Glomerular visceral epithelial cell (primary cell): Measurements from ENCODE around the gene BBIP1.

Experiments used
- DNase-seq: peaks from one replicate; pipeline ENCODE4 v3.0.0-alpha.2; 2016; ENCODE audit errors: extremely low spot score

BBIP1 gene, protein sequence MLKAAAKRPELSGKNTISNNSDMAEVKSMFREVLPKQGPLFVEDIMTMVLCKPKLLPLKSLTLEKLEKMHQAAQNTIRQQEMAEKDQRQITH

DNA sequence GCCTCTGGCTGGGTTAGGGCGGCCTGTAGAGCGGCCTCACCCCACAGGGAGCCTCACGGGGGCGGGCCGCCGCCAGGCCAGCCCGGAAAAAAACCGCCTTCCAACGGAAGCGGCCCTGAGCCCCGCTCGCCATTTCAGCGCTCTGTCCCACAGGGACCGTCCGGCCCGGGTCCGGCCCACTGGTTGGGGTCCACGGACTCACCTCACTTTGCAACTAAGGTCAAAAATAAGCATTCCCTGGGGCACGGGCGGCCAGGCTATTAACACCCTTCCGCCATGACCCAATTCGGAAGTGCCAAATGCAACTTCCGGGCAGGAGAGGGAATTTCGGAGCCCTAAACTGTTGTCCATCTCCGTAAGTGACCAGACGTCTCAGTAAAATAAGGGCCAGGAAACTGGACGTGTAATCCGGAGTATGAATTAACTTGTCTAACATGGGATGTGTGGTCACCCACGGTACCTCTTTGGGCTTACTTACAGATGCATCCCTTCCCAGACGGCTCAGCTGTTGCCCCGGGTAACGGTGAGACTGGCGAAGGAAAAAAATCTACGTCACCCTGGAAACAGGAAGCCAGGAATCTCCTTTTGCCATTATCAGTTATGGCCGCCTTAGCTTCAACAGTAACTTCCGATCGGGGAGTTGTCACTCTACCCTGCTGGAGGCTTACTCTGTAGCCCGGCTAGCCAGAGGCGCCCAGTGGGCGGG is at the start of gene BBIP1:
Gene BBIP1, minus strand, starts transcription at position 538 of the 706 bp plus-strand sequence. CDS start 1,023 bp downstream, outside the sequence.
- no peak for DNase-seq

DNA sequence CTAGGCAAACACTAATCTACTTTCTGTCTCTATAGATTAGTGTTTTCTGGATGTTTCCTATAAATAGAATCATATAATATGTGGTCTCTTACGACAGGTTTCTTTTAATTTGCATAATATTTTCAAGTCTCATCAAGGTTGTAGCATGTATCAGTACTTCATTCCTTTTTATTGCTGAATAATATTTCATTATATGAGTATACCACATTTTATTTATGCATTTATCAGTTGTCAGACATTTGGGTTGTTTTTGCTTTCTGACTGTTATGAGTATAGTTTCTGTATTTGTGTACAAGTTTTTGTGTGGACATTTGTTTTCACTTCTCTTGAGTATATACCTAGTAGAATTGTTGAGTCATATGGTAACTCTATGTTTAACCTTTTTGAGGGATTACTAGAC is 48.7 kb upstream of the BBIP1 start:
- no peak for DNase-seq

DNA sequence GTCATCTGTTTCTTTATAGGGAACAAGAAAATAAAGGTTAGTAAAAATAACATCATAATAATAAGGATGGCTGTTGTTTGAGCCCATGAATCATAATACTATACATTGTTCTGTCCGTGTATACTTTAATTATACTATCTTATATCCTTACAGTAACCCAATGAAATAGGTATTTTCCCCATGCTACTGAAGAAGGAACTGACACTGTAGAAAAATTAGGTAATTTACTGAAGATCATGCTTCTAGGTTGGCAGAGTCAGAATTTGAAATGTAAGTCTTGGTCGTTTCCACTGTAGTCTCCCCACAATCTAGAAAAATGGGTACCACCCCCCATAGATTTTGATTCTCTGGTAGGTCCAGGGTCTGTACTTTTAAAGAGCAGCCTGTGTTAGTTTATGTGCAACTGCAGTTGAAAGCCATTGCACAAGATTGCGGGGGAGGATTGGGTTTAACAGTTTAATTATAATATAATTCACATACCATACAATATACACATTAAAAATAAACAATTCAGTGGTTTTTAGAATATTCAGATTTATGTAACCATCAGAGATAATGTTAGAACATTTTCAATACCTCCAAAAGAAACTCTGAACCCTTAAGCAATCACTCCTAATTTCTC is 48.1 kb upstream of the BBIP1 start:
- no peak for DNase-seq

DNA sequence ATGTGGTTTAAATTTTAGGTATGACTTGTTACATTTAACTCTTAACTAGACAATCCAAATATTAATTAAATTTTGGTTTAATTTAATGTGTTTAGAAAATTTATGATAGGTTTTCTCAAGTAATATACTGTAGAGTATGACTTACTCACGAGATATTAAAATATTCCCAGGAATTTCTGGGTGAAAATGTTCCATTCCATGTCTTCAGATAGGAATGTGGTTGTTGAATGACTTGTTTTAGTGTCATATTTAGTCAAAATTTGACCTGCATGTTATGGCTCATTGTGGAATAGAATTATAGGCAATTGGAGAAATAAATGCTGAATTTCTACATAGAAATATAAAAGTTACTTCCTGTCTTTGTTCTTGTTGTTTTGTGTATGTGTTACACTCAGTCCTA is 47.2 kb upstream of the BBIP1 start:
- DNase-seq, result no peak

DNA sequence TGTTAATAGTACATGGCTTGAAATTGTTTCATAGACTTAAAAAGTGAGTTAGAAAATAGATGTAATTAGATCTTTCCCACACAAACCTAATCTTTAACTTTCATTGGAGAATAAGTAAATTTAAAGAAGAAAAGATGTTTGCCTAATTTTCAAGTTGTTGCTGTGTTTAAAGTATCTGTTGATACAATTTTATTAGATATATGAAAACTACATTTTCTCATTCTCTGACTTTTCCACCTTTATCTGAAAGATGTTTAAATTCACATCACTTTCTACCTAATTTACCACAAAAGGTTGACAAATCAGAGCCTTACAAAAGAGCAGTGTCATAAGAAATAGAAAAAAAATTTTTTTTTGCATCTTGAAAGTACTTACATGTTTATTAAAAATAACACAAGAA is 46.2 kb upstream of the BBIP1 start:
- DNase-seq, result no peak

DNA sequence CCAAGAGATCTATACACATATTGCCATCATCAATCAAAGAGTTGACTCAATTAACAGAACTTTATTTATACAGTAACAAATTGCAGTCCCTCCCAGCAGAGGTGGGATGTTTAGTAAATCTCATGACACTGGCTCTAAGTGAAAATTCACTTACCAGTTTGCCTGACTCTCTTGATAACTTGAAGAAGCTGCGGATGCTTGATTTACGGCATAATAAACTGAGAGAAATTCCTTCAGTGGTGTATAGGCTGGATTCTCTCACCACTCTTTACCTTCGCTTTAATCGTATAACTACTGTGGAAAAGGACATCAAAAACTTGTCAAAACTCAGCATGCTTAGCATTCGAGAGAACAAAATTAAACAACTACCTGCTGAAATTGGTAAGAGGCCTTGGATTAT is 45.7 kb upstream of the BBIP1 start:
- no peak for DNase-seq

DNA sequence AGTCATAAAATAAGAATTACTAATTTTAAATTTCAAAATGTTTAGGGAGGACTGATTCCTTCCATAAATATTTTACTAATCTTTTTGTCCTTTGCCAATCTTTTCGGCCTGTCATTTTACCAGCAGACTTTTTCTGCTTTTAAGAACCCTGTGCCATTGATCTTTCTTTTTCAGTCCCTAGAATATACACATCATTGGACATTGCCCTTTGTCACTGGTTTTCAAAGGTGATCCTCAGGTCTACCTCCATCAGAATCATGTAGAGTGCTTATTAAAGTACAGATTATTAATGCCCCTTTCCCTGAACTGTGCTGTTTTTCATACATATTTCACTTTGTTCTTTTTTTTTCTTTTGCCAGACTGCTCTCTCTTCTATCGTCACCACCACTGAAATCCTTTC is 44.2 kb upstream of the BBIP1 start:
- no peak for DNase-seq

DNA sequence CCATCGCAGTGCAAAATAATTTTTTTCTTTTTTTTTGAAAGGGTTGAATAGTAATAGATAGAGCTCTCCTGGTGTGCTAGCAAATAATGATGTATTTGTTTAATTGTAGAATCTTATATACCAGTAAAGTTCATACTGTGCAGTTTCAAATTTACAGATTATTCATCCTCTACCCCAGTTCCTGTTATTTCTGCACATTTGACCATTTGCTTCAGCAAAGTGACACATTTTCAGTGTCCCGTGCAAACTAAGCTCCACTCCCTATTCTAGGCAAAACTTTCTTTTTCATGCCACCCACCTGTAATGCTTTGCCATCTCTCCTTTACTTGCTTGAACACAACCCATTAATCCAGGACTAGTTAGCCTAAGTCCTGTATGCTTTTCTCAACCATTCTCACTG is 43.5 kb upstream of the BBIP1 start:
- no peak for DNase-seq

DNA sequence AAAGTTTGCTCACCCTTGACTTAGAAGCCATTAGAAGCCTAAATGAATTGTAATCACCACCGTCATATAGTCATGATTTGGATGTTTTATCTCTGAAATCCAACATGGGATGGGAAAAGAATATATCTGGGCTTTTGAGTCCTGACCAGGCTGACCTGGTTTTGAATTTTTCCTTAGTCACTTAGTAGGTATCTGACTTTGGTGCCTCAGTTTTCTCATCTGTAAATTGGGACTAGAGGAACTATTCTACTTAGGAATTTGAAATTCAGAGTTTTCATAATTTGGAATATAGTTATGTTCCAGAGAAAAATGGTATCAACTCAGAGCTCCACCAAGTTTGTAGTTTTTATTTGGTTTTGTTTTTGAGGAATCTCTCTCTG is 41.3 kb upstream of the BBIP1 start:
- DNase-seq, result no peak

DNA sequence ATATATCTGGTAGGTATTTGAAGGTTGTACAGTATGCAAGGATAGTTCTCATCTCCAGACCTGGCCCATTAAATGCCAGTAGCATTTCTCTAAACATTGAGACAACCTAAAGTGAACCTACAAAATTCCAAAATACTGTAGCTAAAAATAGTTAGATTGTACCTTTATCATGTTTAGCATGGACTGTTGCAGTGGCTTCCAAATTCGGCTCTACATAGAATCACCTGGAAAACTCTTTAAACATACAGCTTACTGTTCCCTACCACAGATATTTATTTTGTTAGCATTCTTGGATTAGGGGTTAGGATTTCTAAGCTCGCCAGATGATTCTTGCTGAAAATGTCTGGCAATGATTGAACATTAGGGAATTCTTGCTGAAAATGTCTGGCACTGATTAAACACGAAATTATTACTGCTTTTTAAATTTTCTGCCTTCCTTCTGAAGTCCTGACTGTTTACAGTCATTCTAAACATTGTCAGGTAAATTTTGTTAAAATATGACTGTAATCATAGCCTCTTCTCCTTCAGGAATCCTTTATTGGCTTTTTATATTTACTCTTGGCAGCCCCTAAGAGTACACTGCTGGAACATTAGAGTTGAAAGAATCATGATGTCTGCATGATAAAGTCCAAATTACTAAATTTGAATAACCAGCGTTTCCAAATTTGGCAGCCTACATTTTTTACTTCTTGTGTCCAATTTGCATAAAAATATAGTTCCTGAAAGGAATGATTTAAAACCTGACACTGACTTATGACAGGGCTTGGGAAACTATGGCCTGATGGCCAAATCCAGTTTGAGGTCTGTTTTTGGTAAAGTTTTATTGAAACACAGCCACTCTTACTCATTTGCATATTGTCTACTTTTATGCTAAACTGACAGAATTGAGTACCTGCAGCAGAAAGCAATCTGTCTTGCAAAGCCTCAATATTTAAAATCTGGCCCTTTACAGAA is 40.7 kb upstream of the BBIP1 start:
- no peak for DNase-seq

DNA sequence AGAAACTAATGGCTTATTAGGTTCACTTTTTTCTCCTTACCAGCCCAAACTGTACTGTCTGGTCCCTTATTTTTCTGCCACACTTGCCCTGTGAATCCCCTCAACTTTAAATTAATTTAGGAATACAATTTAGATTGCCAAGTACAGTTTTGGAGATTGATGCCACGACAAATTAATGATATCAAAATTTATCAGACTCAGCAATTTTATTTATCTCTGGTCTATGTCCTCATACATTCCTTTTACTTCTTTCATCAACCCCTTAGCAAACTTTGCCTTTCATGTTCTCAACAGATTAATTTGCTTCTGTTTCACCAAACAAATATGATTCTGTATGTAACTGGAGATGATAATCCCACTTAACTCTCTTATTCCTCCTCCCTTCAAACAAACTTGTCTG is 38.6 kb upstream of the BBIP1 start:
- no peak for DNase-seq

DNA sequence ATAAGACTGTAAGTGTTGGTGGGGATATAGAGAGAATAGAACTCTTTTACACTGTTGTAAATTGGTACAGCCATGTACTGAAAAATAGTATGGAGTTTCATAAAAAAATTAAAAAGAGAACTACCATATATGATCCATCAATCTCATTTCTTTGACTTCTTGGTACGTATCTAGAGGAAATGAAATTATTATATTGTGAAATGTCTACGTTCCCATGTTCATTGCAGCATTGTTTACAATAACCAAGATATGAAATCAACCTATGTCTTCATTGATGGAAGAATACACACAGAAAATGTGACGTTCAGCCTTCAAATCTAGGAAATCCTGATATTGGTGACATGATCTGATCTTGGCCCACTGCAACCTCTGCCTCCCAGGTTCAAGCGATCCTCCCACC is 32.4 kb upstream of the BBIP1 start:
- DNase-seq, result no peak

DNA sequence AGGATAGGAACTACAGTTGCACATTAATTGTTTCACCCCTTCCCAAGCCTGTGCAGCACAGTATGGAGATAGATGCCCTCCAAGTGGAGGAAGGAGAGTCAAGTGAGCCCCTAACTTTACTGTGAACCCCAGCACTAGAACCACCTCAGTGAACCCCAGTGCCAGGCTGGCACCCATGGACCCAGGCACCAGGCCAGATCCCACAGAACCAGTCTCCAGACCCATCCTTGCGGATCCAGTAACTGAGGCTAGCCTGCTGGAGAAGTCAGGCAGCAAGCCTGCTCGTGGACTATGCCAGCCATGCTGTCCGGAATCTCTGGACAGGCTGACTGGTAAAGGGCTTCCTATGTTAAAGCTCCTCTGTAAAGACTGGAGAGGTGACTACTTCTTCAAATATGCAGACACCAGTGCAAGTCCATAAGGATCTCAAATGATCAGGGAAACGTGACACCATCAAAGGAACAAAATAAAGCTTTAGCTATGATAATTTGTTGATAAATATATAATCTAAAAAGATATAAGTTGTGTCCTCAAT is 28.1 kb upstream of the BBIP1 start:
- DNase-seq, result peak; percentile 3

DNA sequence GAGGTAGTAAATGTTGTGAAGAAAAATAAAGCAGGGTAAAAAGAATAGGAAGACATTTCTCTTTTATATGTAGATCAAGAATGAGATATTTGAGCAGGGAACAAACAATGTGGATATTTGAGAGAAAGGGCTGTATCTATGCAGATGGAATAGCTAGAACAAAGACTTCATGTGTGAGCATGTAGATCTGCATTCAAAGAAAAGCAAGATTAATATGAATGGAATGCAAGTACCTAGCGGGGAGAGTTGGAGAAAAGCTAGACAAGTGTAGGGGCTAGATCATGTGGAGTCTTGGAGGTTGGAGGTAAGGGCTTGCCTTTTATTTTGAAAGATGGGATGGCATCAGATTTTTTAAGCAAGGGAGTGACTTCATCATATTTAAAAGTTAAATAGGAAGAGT is 27.5 kb upstream of the BBIP1 start:
- no peak for DNase-seq

DNA sequence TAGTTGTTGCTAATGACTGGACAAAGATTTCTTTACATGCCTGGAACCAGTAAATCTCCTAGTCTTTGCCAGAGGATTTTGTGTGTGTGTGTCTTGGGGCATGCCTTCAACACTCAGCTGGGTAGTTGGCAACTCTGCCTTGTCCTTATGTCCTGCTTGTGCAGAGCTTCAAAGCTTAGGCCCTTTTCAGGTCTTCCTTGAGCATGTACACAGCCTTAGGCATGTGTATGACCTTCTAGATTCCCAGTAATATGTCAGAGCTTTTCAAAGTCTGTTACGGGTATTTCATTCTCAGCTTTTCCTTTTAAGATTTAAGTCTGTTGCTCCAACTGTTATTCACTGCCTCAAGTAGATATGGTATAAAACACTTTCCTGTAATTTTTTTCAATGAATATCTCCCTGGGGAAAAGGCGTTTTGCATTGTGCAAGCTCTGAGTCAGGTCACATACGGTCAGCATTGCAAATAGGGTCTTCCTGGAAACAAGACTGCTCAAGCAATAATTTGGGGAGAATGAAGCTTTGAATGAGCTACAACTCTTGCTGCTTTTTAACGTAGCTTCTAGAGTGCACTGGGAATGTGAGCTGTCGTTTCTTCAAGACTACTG is 25.9 kb upstream of the BBIP1 start:
- DNase-seq, result no peak

DNA sequence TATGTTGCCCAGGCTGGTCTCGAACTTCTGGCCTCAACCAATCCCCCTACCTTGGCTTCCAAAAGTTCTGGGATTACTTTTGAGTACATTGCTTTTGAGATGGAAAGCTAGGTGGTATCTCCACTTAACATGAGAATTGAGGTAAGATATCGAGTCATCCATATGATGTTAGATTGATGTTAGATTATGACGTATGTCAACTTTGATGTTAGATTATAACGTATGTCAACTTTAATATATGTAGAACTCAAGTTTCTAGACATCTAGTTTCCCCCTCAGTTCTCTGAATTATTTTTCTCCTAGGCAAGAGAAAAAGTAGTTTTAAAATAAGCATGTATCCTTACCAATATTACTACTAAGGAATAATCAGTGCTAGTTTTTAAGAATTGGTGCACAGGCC is 20.4 kb upstream of the BBIP1 start:
- DNase-seq, result no peak

DNA sequence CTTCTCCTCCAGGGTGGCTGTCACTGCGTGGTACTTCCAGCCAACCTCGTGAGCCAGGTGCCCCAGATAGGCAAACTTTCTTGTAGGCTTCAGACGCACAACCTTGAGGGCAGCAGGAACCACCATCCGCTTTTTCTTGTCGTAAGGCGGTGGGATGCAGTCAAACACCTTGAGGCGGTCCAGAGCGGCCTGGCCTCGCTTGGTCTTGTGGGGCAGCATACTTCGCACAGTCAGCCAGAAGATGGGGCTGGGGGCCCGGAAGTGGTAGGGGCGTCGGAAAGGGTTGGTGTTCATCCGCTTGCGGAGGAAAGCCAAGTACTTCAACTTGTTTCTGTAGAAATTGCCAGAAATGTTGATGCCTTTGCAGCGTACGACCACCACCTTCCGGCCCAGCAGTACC is 17.8 kb upstream of the BBIP1 start:
- no peak for DNase-seq

DNA sequence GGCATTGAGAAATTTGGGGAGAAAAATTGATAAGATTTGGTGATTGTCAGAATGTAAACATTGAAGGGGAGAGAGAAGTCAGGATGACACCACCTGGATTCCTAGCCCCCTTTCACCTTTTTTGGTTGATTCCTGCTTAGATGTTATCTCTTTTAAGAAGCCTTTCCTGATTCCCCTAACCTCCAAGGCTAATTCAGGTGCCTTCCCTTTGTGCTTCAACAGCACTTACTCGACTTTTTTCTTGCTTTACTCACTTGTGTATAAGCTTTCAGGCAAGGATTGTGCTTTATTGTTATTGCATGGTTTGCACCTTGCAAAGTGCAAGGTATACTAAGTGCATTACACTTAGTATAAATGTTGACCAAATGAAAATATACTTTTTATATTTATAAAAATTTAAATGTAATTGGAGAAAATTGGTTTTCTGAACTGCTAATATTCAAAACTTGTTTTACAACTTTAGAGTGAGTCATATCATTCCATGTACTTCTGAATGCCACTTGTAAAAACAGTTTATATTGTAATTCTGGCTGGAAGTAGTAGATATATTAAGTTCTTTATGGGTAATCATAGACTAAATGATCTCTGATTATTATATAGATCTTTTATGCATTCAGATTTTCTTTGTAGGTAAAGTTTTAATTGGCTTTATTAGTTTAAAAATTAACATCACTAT is 13.7 kb upstream of the BBIP1 start:
- no peak for DNase-seq

DNA sequence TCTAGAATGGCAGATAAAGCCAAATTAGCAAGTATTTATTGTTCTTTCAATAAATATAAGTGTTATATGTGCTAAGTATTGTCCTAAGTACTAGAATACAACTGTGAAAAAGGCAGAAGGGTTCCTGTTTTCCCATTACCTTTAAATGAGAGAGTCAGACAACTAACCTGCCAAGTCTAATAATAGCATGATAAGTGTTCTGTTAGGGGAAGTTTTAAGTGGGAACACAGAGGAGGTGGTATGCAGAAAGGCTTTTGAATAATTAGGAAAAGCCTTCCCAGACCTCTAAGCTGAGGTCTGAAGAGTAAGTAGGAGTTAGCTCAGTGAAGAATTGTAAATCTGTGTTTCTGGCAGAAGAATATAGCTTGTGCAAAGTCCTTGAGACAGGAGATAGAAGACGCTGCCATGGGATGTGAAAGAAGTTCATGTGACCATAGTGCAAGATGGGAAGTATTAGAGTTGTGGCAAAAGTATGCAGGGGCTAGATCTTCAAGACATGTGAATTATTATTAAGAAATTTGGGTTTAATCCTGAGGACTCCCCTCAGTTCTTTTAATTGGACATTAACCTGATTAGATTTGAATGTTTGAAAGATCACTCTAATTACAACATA is 12.9 kb upstream of the BBIP1 start:
- DNase-seq, result no peak

DNA sequence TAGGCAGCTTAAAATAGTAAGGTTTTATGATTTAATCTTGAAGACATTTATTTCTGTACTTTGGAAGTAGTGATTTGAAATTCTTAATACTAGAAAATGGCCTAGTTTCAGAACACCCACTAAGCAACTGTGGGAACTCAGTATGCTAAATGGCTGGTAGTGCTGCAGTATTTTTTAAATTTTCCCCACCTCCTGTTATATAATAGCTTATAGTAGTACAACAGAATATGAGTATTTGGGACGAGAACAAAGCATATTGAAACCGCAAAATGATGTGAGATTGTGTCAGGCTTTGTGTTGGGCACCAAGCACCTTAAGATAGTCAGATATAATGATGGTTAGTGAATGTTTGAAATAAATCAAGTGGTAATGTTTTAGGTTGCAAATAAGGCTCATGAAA is 8.5 kb upstream of the BBIP1 start:
- DNase-seq, result no peak
